H9 (cell line): Measurements from ENCODE around the gene CREB5. TPM values are rescaled to one million over a fixed set of nuclear protein-coding genes. Genes with fewer than 3 reads are reported as not detected.

Experiments used
- DNase-seq: peaks from one replicate; pipeline ENCODE4 v3.0.0-alpha.2; 2017
- H2AFZ ChIP-seq: one replicate; pipeline ENCODE4 v1.6.1; 2013; ENCODE audit warnings: mild to moderate bottlenecking, low read length, control low read depth, moderate library complexity
- H2AK5ac ChIP-seq: 2 replicates; pipeline ENCODE4 v1.6.1; 2013; ENCODE audit warnings: low read length, control low read depth, mixed read lengths; ENCODE audit not compliant: insufficient read length
- H2BK120ac ChIP-seq: one replicate; pipeline ENCODE4 v1.6.1; 2013; ENCODE audit warnings: low read depth, mild to moderate bottlenecking, low read length, control low read depth, inconsistent platforms; ENCODE audit not compliant: poor library complexity, severe bottlenecking
- H2BK12ac ChIP-seq: 2 replicates; pipeline ENCODE4 v1.6.1; 2013; ENCODE audit warnings: low read length, control low read depth, mixed read lengths, low read depth; ENCODE audit not compliant: insufficient read length
- H2BK15ac ChIP-seq: 2 replicates; pipeline ENCODE4 v1.6.1; 2013; ENCODE audit warnings: low read depth, low read length, control low read depth
- H2BK20ac ChIP-seq: one replicate; pipeline ENCODE4 v1.6.1; 2013; ENCODE audit warnings: low read depth, mild to moderate bottlenecking, low read length, control low read depth, inconsistent platforms; ENCODE audit not compliant: poor library complexity, severe bottlenecking
- H2BK5ac ChIP-seq: 2 replicates; pipeline ENCODE4 v1.6.1; 2013; ENCODE audit warnings: low read length, control low read depth, mixed read lengths; ENCODE audit not compliant: insufficient read length
- H3K14ac ChIP-seq: 2 replicates; pipeline ENCODE4 v1.6.1; 2013; ENCODE audit warnings: low read length, control low read depth; ENCODE audit not compliant: insufficient read depth
- H3K18ac ChIP-seq: 2 replicates; pipeline ENCODE4 v1.6.1; 2013; ENCODE audit warnings: low read depth, mild to moderate bottlenecking, mixed read lengths, low read length, control low read depth; ENCODE audit not compliant: insufficient read length
- H3K23ac ChIP-seq: 2 replicates; pipeline ENCODE4 v1.6.1; 2013; ENCODE audit warnings: low read length, control low read depth, mixed read lengths, low read depth; ENCODE audit not compliant: insufficient read length
- H3K23me2 ChIP-seq: 2 replicates; pipeline ENCODE4 v1.6.1; 2013; ENCODE audit warnings: low read depth, mild to moderate bottlenecking, mixed read lengths, low read length, control low read depth; ENCODE audit not compliant: insufficient read length, poor library complexity, severe bottlenecking
- H3K27ac ChIP-seq: 2 replicates; pipeline ENCODE4 v1.5.1; 2013; ENCODE audit warnings: low read length, control low read depth, mixed read lengths, low read depth; ENCODE audit not compliant: insufficient read length
- H3K27me3 ChIP-seq: 2 replicates; pipeline ENCODE4 v1.6.1; 2013; ENCODE audit warnings: low read length, control low read depth, inconsistent platforms; ENCODE audit not compliant: insufficient read depth
- H3K4ac ChIP-seq: 2 replicates; pipeline ENCODE4 v1.6.1; 2013; ENCODE audit warnings: low read depth, mild to moderate bottlenecking, control low read depth, inconsistent platforms, low read length, moderate library complexity
- H3K4me1 ChIP-seq: 2 replicates; pipeline ENCODE4 v1.6.1; 2013; ENCODE audit warnings: low read length, control low read depth, inconsistent platforms; ENCODE audit not compliant: insufficient read depth
- H3K4me2 ChIP-seq: 2 replicates; pipeline ENCODE4 v1.6.1; 2013; ENCODE audit warnings: low read length, control low read depth, mixed read lengths; ENCODE audit not compliant: insufficient read length, insufficient read depth
- H3K56ac ChIP-seq: 2 replicates; pipeline ENCODE4 v1.6.1; 2013; ENCODE audit warnings: low read depth, mild to moderate bottlenecking, mixed read lengths, low read length, control low read depth; ENCODE audit not compliant: insufficient read length
- H3K79me1 ChIP-seq: 2 replicates; pipeline ENCODE4 v1.6.1; 2013; ENCODE audit warnings: low read depth, mild to moderate bottlenecking, moderate library complexity, low read length, control low read depth, inconsistent platforms; ENCODE audit not compliant: insufficient read depth, poor library complexity, severe bottlenecking
- H3K79me2 ChIP-seq: 2 replicates; pipeline ENCODE4 v1.6.1; 2013; ENCODE audit warnings: low read length, control low read depth, inconsistent platforms; ENCODE audit not compliant: insufficient read depth
- H3K9ac ChIP-seq: 2 replicates; pipeline ENCODE4 v1.6.1; 2013; ENCODE audit warnings: low read length, control low read depth, mixed read lengths; ENCODE audit not compliant: insufficient read length; ENCODE audit errors: extremely low read depth
- H3K9me3 ChIP-seq: one replicate; pipeline ENCODE4 v1.6.1; 2013; ENCODE audit warnings: low read depth, low read length, inconsistent platforms; ENCODE audit not compliant: control insufficient read depth
- H3T11ph ChIP-seq: one replicate; pipeline ENCODE4 v1.6.1; 2013; ENCODE audit warnings: mild to moderate bottlenecking, low read length, control low read depth, inconsistent platforms
- H4K20me1 ChIP-seq: one replicate; pipeline ENCODE4 v1.6.1; 2013; ENCODE audit not compliant: control insufficient read depth, insufficient read length, insufficient read depth
- H4K5ac ChIP-seq: 2 replicates; pipeline ENCODE4 v1.6.1; 2013; ENCODE audit warnings: low read depth, mild to moderate bottlenecking, mixed read lengths, low read length, control low read depth; ENCODE audit not compliant: insufficient read length
- H4K8ac ChIP-seq: replicated peaks from 2 replicates; pipeline ENCODE4 v1.6.1; 2013; ENCODE audit warnings: low read length, control low read depth, mixed read lengths, low read depth; ENCODE audit not compliant: insufficient read length
- H4K91ac ChIP-seq: 2 replicates; pipeline ENCODE4 v1.6.1; 2013; ENCODE audit warnings: low read depth, mild to moderate bottlenecking, moderate library complexity, mixed read lengths, low read length, control low read depth; ENCODE audit not compliant: insufficient read length
- H3K27ac Mint-ChIP-seq, 3 experiments: 2 replicates in 2 of 3; 3 replicates in 1 of 3; pipeline ENCODE4 v1.8.0; 2020 to 2021; ENCODE audit warnings: mixed read lengths in 3 of 3, mild to moderate bottlenecking in 1 of 3, moderate library complexity in 1 of 3
- H3K27me3 Mint-ChIP-seq: 2 replicates; pipeline ENCODE4 v1.8.0; 2021; ENCODE audit warnings: low read depth, mild to moderate bottlenecking, moderate library complexity, mixed read lengths
- H3K36me3 Mint-ChIP-seq, 3 experiments: 2 replicates in 2 of 3; 3 replicates in 1 of 3; pipeline ENCODE4 v1.8.0; 2020 to 2021; ENCODE audit warnings: low read depth in 3 of 3, mixed read lengths in 3 of 3; ENCODE audit not compliant: insufficient read depth in 1 of 3
- H3K4me1 Mint-ChIP-seq, 2 experiments: 2 replicates each; pipeline ENCODE4 v1.8.0; 2020; ENCODE audit warnings: mixed read lengths in 2 of 2
- H3K4me3 Mint-ChIP-seq, 2 experiments: 2 replicates in 1 of 2; 3 replicates in 1 of 2; pipeline ENCODE4 v1.8.0; 2020 to 2021; ENCODE audit warnings: mild to moderate bottlenecking in 2 of 2, mixed read lengths in 2 of 2, moderate library complexity in 1 of 2
- H3K9me3 Mint-ChIP-seq, 2 experiments: 2 replicates in 1 of 2; 3 replicates in 1 of 2; pipeline ENCODE4 v1.8.0; 2020; ENCODE audit warnings: mild to moderate bottlenecking in 2 of 2, mixed read lengths in 2 of 2, moderate library complexity in 1 of 2
- WGBS: extraction: QIAGEN DNeasy Blood & Tissue Kit; methylation state at CpG from one replicate; pipeline ENCODE4 v1.1.7; 2013; ENCODE audit warnings: missing lambda C conversion rate, low lambda C conversion rate, mixed read lengths; ENCODE audit not compliant: insufficient read length; ENCODE audit errors: extremely low coverage; 5-methylcytosine and 5-hydroxymethylcytosine counted together
- total RNA-seq: library from RNA; stranded (reverse); gene quantifications from 2 replicates; pipeline ENCODE4 v1.2.1, GENCODE V29; 2021
- TF ChIP-seq, protein P1 (sequence below): fragments of 200-600 bp; sonication (generic); conservative IDR thresholded peaks from 3 replicates; pipeline ENCODE4 v1.8.0; 2021; ENCODE audit warnings: antibody characterized with exemption, mild to moderate bottlenecking

Gene CREB5
- total RNA-seq, 1 experiment from 2014 or later: 4.0 TPM

DNA sequence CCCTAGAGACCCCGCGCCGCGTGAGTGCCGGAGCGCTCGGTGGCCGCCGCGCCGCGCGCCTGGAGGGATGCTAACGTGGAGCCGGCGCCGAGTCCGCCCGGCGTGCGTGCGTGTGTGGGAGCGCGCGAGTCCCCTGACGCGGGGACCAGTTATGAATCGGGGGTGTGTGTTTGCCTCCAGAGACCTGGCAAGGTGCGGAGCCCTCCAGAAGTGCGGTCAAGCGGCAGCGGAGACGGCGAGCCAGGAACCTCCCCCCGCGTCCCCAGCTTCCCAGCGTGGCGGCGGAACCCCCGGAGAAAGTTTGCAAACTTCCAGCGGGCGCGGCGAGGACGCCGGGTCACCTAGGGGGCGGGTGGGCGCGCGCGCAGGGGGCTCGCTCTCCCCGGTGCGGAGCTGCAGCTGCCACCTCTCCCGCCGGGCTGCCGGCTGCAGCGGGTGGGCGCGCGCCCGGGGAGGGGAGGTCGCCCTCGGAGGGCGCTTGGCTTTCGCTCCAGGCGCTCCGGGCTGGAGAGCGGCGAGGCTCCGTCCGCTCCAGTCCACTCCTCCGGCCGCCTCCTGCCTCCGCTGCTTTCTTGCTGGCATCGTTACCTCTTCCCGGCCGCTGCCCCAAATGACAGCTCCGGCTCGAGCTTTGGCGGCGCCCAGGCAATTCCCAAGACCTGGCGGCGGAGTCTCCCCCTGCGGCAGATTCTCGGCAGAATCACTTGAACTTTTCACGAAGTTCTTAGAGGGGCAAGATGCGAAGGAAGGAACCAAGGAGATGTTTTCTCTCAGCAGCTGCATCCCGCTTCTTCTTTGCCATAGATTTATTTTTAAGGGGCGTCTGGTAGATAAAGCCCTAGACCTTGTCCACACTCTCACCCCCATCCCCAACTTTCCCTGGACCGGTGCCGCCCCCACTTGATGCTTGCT lies 2.3 kb upstream of the CREB5 start:
- Histone ChIP-seq H2AFZ (no peak overlapping the region), H3K27ac (no peak overlapping the region), H3K9ac (no peak overlapping the region), H2BK12ac (no peak overlapping the region), H3K4ac (no peak overlapping the region), H4K91ac (no peak overlapping the region), H2BK15ac (no peak overlapping the region), H3K56ac (no peak overlapping the region), H2AK5ac (no peak overlapping the region), H4K5ac (no peak overlapping the region), H2BK20ac (no peak overlapping the region), H3K79me1 (no peaks in the 10 kb centered on the region), H3T11ph (no peak overlapping the region), H3K4me2 (peak overlapping the region; percentile 81), H4K8ac (no peak overlapping the region), H3K18ac (no peak overlapping the region), H3K23ac (no peak overlapping the region), H3K23me2 (peaks cover 30% of the 10 kb centered on the region), H4K20me1 (no peaks in the 10 kb centered on the region), H3K27me3 (peaks cover 18% of the 10 kb centered on the region; the same call in 1 of the 2 replicates), H3K9me3 (no peaks in the 10 kb centered on the region), H3K79me2 (no peaks in the 10 kb centered on the region), H3K14ac (no peak overlapping the region; the same call in 1 of the 2 replicates), H3K4me1 (peaks cover 4% of the 10 kb centered on the region; the same call in 1 of the 2 replicates), H2BK120ac (no peak overlapping the region), H2BK5ac (no peak overlapping the region)
- peaks cover 85% of the 10 kb centered on the region for H3K27me3 Mint-ChIP-seq
- peak; percentile 60 for DNase-seq
- TF ChIP-seq, protein P1, sequence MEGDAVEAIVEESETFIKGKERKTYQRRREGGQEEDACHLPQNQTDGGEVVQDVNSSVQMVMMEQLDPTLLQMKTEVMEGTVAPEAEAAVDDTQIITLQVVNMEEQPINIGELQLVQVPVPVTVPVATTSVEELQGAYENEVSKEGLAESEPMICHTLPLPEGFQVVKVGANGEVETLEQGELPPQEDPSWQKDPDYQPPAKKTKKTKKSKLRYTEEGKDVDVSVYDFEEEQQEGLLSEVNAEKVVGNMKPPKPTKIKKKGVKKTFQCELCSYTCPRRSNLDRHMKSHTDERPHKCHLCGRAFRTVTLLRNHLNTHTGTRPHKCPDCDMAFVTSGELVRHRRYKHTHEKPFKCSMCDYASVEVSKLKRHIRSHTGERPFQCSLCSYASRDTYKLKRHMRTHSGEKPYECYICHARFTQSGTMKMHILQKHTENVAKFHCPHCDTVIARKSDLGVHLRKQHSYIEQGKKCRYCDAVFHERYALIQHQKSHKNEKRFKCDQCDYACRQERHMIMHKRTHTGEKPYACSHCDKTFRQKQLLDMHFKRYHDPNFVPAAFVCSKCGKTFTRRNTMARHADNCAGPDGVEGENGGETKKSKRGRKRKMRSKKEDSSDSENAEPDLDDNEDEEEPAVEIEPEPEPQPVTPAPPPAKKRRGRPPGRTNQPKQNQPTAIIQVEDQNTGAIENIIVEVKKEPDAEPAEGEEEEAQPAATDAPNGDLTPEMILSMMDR: no peak
- no CpG with 5 or more reads among the region's 92 CpGs for WGBS
- no peaks in the 10 kb centered on the region for H3K36me3 Mint-ChIP-seq
- H3K4me3 Mint-ChIP-seq: peak overlapping the region; percentile 84 to 92
- H3K4me1 Mint-ChIP-seq: peaks cover 24 to 32% of the 10 kb centered on the region in 2 experiments
- no peaks in the 10 kb centered on the region; a peak in 1 of 5 replicates for H3K9me3 Mint-ChIP-seq
- peak overlapping the region in 1 of 3 experiments; percentile 97; a peak in 2 of 7 replicates for H3K27ac Mint-ChIP-seq
